Measurements from ENCODE around the gene STS. TPM values are rescaled to one million over a fixed set of nuclear protein-coding genes. Genes with fewer than 3 reads are reported as not detected.

The STS gene
- total RNA-seq, 1 donor from 2014 or later = 4.7 TPM

GRCh38 chrX:7133050-7133440 lies 14.5 kb upstream of the STS start:
- ATAC-seq (peak; percentile 33), DNase-seq (peak; percentile 33)
- intact Hi-C loops (cut with micrococcal nuclease) = no loop called here

- intact Hi-C loops (cut with micrococcal nuclease) = no loop called here
- DNase-seq (no peak), ATAC-seq (no peak)
Measured at GRCh38 chrX:7134981-7135380, 12.5 kb upstream of the STS start.

GRCh38 chrX:7139202-7140081 lies 8.1 kb upstream of the STS start:
- intact Hi-C loops (cut with micrococcal nuclease) = no loop called here
- peak; percentile 80 for ATAC-seq

GRCh38 chrX:7143076-7143475 lies 4.4 kb upstream of the STS start:
- DNase-seq = no peak
- no peak for ATAC-seq
- intact Hi-C loops (cut with micrococcal nuclease) = no loop called here

More at GRCh38 chrX:7139202-7140081, 8.1 kb upstream of the STS start:
- DNase-seq = no peak

- intact Hi-C loops (cut with micrococcal nuclease) = no loop called here
- no peak for ATAC-seq
- no peak for DNase-seq
Measured at GRCh38 chrX:7143941-7144525, 3.5 kb upstream of the STS start.

- no peak for DNase-seq
- ATAC-seq = no peak
- intact Hi-C loops (cut with micrococcal nuclease) = no loop called here
Measured at GRCh38 chrX:7145454-7145853, 2.1 kb upstream of the STS start.

GRCh38 chrX:7146020-7146702 lies 1.4 kb upstream of the STS start:
- DNase-seq (no peak), ATAC-seq (no peak)
- intact Hi-C loops (cut with micrococcal nuclease) = no loop called here

GRCh38 chrX:7146703-7147412 lies 654 bp upstream of the STS start:
- intact Hi-C loops (cut with micrococcal nuclease) = no loop called here
- ATAC-seq (peak; percentile 2), DNase-seq (no peak)

GRCh38 chrX:7147978-7148854 lies 704 bp downstream of the STS start, which contains the start of gene PUDP:
TSS of gene PUDP (minus strand) at chrX:7148153. CDS start at chrX:7148113, 40 bp downstream.
- ATAC-seq (peak; percentile 98), DNase-seq (peak; percentile 93)
- intact Hi-C loops (cut with micrococcal nuclease) = no loop called here

GRCh38 chrX:7149411-7149810 lies 1.9 kb downstream of the STS start:
- ATAC-seq = no peak
- no peak for DNase-seq
- intact Hi-C loops (cut with micrococcal nuclease) = no loop called here

- intact Hi-C loops (cut with micrococcal nuclease) = no loop called here
- DNase-seq (no peak), ATAC-seq (no peak)
Measured at GRCh38 chrX:7153231-7153630, 5.7 kb downstream of the STS start.

GRCh38 chrX:7154041-7154597 lies 6.6 kb downstream of the STS start:
- DNase-seq (no peak), ATAC-seq (no peak)
- intact Hi-C loops (cut with micrococcal nuclease) = no loop called here

GRCh38 chrX:7155163-7155562 lies 7.7 kb downstream of the STS start:
- intact Hi-C loops (cut with micrococcal nuclease) = no loop called here
- DNase-seq = no peak
- ATAC-seq = no peak

- DNase-seq = no peak
- intact Hi-C loops (cut with micrococcal nuclease) = no loop called here
- no peak for ATAC-seq
Measured at GRCh38 chrX:7156879-7157278, 9.4 kb downstream of the STS start.

GRCh38 chrX:7158468-7158990 lies 11.0 kb downstream of the STS start:
- intact Hi-C loops (cut with micrococcal nuclease) = no loop called here
- ATAC-seq (no peak), DNase-seq (no peak)

GRCh38 chrX:7159149-7159861 lies 11.8 kb downstream of the STS start:
- no peak for ATAC-seq
- DNase-seq = no peak
- intact Hi-C loops (cut with micrococcal nuclease) = no loop called here

- ATAC-seq (no peak), DNase-seq (no peak)
- intact Hi-C loops (cut with micrococcal nuclease) = no loop called here
Measured at GRCh38 chrX:7163146-7163677, 15.7 kb downstream of the STS start.

All from left ventricle myocardium superior (tissue), 1 donor.